OCI-LY3 (cell line): Measurements from ENCODE around the gene TSPEAR.

Experiments
- H2AFZ ChIP-seq: fragments of 200-600, 300-600 bp; shearing (Covaris generic); 2 replicates; pipeline ENCODE4 v1.6.0; 2014; ENCODE audit warnings: antibody characterized with exemption, low read depth, low read length
- H3K27ac ChIP-seq: fragments of 200-600, 300-600 bp; sonication (generic); 2 replicates; pipeline ENCODE4 v1.5.1; 2014; ENCODE audit warnings: mild to moderate bottlenecking, low read length, moderate library complexity, mixed read lengths
- H3K27me3 ChIP-seq: fragments of 200-600, 300-600 bp; sonication (generic); 2 replicates; pipeline ENCODE4 v1.6.1; 2014; ENCODE audit warnings: low read depth, low read length, mixed read lengths
- H3K36me3 ChIP-seq: fragments of 200-600, 300-600 bp; sonication (generic); replicated peaks from 2 replicates; pipeline ENCODE3; 2014; ENCODE audit warnings: low read depth, low read length, mixed read lengths
- H3K4me1 ChIP-seq: fragments of 300-600, 200-600 bp; sonication (generic); 2 replicates; pipeline ENCODE4 v1.6.1; 2014; ENCODE audit warnings: low read length, mixed read lengths
- H3K4me2 ChIP-seq: fragments of 200-600, 300-600 bp; sonication (generic); 2 replicates; pipeline ENCODE4 v1.6.1; 2014; ENCODE audit warnings: low read length, mixed read lengths
- H3K4me3 ChIP-seq: fragments of 300-600, 200-600 bp; sonication (generic); 2 replicates; pipeline ENCODE4 v1.5.1; 2014; ENCODE audit warnings: antibody characterized with exemption, mild to moderate bottlenecking, low read length, moderate library complexity
- H3K79me2 ChIP-seq: fragments of 300-600, 200-600 bp; shearing (Covaris generic); 2 replicates; pipeline ENCODE4 v1.6.1; 2014; ENCODE audit warnings: mild to moderate bottlenecking, low read length, mixed read lengths
- H3K9ac ChIP-seq: fragments of 300-600, 200-600 bp; shearing (Covaris generic); 2 replicates; pipeline ENCODE4 v1.6.0; 2014; ENCODE audit warnings: mild to moderate bottlenecking, low read length, moderate library complexity
- H3K9me3 ChIP-seq: fragments of 200-600, 300-600 bp; shearing (Covaris generic); 2 replicates; pipeline ENCODE4 v1.6.1; 2014; ENCODE audit warnings: low read length, mixed read lengths; ENCODE audit not compliant: insufficient read depth
- H4K20me1 ChIP-seq: fragments of 200-600, 300-600 bp; sonication (generic); 2 replicates; pipeline ENCODE4 v1.6.1; 2016; ENCODE audit warnings: low read length, mixed read lengths; ENCODE audit not compliant: insufficient read depth
- EZH2phosphoT487 ChIP-seq: fragments of 200-600 bp; shearing (Covaris generic); IDR thresholded peaks from 2 replicates; pipeline ENCODE4 v1.6.1; 2018; ENCODE audit warnings: antibody characterized with exemption, mixed run types, low read depth
- TF ChIP-seq, protein P1 (sequence below): fragments of 200-600, 300-600 bp; sonication (generic); IDR thresholded peaks from 2 replicates; pipeline ENCODE4 v1.5.1; 2014; ENCODE audit warnings: antibody characterized with exemption, low read length, low read depth

TSPEAR gene

DNA sequence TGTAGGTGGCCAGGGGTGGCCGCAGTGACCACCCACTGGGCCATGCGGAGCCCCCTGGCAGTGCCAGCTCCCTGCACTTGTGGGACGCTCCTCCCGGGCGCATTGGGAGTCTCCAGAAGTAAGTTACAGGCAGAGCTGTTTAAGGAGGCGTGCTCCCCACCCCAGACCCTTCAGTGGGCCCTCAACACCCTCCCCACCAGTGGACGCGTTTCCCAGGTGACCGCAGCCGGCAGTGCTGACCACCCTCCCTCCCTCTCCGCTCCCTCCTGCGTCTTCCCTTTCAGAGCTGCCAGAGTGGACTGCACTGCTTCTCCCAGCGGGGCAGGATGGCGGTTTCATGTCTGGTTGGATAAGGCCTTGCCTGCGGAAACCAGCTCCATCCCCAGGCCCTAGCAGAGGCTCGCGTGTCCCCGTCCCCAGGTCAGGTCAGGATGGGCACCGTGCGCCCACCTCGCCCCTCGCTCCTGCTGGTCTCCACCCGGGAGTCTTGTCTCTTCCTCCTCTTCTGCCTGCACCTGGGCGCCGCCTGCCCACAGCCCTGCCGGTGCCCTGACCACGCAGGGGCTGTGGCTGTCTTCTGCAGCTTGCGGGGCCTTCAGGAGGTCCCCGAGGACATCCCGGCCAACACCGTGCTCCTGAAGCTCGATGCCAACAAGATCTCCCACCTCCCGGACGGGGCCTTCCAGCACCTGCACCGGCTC, 255.0 kb downstream of the TSPEAR start:
- H3K4me2 ChIP-seq, result no peak overlapping the region
- no peaks in the 10 kb centered on the region for H3K36me3 ChIP-seq
- no peak overlapping the region for H3K27ac ChIP-seq
- H3K79me2 ChIP-seq, result no peaks in the 10 kb centered on the region
- H3K9me3 ChIP-seq, result peaks cover 3% of the 10 kb centered on the region; the same call in 1 of the 2 replicates
- H3K4me1 ChIP-seq, result no peaks in the 10 kb centered on the region
- H2AFZ ChIP-seq, result no peak overlapping the region
- no peaks in the 10 kb centered on the region for H4K20me1 ChIP-seq
- H3K4me3 ChIP-seq, result no peak overlapping the region
- no peaks in the 10 kb centered on the region; the same call in 1 of the 2 replicates for H3K27me3 ChIP-seq
- TF ChIP-seq EZH2phosphoT487, result no peak
- TF ChIP-seq, protein P1, sequence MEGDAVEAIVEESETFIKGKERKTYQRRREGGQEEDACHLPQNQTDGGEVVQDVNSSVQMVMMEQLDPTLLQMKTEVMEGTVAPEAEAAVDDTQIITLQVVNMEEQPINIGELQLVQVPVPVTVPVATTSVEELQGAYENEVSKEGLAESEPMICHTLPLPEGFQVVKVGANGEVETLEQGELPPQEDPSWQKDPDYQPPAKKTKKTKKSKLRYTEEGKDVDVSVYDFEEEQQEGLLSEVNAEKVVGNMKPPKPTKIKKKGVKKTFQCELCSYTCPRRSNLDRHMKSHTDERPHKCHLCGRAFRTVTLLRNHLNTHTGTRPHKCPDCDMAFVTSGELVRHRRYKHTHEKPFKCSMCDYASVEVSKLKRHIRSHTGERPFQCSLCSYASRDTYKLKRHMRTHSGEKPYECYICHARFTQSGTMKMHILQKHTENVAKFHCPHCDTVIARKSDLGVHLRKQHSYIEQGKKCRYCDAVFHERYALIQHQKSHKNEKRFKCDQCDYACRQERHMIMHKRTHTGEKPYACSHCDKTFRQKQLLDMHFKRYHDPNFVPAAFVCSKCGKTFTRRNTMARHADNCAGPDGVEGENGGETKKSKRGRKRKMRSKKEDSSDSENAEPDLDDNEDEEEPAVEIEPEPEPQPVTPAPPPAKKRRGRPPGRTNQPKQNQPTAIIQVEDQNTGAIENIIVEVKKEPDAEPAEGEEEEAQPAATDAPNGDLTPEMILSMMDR, result no peak
- H3K9ac ChIP-seq, result no peak overlapping the region

DNA sequence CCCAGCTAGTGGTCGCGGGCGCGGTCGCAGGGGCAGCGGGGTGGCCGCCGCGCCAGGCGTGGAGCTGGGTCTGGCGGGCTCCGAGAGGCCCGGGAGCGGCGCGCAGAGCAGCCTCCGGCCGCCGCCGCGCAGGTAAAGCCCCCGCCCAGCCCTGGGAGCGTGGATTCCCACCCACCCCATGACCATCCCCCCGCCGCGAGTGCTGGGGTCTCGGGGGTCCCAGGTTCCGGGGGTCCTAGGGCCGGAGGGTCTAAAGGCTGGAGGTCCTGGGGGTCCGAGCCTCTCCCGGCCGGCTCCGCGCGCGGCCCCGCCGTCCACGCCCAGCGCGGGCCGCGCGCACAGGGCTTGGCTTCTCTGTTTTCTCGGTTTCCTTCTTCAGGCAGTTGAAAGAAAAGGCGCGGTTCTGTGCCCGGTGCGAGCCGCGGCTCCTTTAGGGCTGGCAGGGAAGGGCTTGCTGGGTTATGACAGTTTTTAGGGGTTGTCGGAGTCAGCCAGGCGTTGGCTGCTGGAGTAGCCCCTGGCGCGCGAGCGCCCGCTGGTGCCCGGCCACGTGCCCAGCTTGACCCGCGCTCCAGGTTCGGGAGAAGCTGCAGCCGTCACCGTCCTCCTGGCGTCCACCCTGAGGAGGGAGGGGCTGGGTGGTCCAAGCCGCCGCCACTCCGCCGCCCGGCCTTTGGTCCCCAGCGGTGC, 255.7 kb downstream of the TSPEAR start:
- peaks cover 3% of the 10 kb centered on the region; the same call in 1 of the 2 replicates for H3K9me3 ChIP-seq
- peak overlapping the region; percentile 26; the same call in 1 of the 2 replicates for H3K4me2 ChIP-seq
- H3K36me3 ChIP-seq, result no peaks in the 10 kb centered on the region
- H3K79me2 ChIP-seq, result no peaks in the 10 kb centered on the region
- H3K27me3 ChIP-seq, result no peaks in the 10 kb centered on the region; the same call in 1 of the 2 replicates
- peak overlapping the region; percentile 57 for H3K4me3 ChIP-seq
- no peak overlapping the region for H3K9ac ChIP-seq
- H3K4me1 ChIP-seq, result no peaks in the 10 kb centered on the region
- H2AFZ ChIP-seq, result no peak overlapping the region
- H4K20me1 ChIP-seq, result no peaks in the 10 kb centered on the region
- no peak for TF ChIP-seq EZH2phosphoT487
- no peak overlapping the region for H3K27ac ChIP-seq

DNA sequence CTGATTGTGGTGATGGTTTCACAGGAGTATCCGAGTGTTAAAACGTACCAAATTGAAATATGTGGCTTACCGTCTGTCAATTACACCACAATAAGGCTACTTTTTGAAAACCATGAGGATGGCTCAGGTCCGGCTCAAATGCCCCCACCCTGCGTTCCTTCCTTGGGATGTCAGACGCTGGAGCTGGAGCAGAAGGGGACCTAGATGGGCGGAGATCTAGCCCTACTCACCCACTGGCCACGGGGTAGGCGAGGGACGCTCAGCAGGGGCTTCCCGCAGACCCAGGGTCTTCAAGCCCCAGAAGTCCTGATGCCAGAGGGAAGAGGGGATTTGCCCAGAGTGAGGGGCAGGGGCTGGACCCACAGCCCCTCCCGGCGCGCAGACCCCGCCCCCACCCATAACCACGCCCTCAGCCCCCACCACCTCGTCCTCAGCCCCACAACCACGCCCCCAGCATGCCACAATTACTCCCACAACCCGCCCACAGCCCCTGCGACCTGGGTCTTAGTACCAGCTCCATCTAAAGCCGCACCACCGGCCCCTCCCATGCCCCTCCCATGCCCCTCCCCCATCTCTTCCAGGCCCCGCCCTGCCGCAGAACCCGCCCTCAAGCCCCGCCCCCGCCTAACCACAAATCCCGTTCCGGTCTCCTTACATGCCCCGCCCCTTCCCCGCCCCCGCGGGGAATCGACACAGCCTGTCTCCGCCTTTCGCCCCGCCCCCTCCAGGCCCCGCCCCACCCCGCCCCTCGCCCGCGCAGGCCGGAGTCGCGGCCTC, 256.4 kb downstream of the TSPEAR start, which contains the start of gene LRRC3:
Gene LRRC3, plus strand, starts transcription at position 764 of the 777 bp plus-strand sequence. CDS start 1,135 bp downstream, outside the sequence.
- Histone ChIP-seq H3K4me1 (no peaks in the 10 kb centered on the region), H3K79me2 (no peaks in the 10 kb centered on the region), H3K27ac (no peak within 1 kb of the TSS), H3K36me3 (no peaks in the 10 kb centered on the region), H3K4me3 (peak within 1 kb of the TSS; percentile 57), H3K9ac (no peak within 1 kb of the TSS), H3K4me2 (peak within 1 kb of the TSS; percentile 26; the same call in 1 of the 2 replicates), H3K27me3 (no peaks in the 10 kb centered on the region; the same call in 1 of the 2 replicates), H4K20me1 (no peaks in the 10 kb centered on the region), H3K9me3 (peaks cover 3% of the 10 kb centered on the region; the same call in 1 of the 2 replicates), H2AFZ (no peak within 1 kb of the TSS)
- TF ChIP-seq EZH2phosphoT487, result no peak
- TF ChIP-seq, protein P1, result no peak

DNA sequence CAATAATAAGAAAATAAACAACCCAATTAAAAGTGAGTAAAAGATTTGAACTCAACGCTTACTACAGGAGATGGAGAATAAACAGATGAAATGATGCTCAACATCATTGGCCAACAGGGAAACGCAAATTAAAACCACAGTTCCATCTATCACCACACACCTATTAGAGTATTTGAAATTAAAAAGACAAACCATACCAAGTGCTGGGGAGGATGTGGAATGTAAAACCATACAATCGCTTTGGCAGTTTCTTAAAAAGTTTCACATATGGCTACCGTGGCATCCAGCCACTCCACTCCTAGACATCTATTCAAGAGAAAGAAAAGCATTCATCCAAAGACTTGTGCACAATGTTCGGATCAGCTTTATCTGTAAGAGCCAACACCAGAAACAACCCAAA, 257.3 kb downstream of the TSPEAR start:
- no peak for TF ChIP-seq EZH2phosphoT487
- TF ChIP-seq, protein P1, result no peak
- H3K79me2 ChIP-seq, result no peaks in the 10 kb centered on the region
- H3K27ac ChIP-seq, result no peak overlapping the region
- no peak overlapping the region for H3K4me3 ChIP-seq
- no peak overlapping the region for H3K4me2 ChIP-seq
- H3K4me1 ChIP-seq, result no peaks in the 10 kb centered on the region
- peaks cover 3% of the 10 kb centered on the region; the same call in 1 of the 2 replicates for H3K9me3 ChIP-seq
- no peak overlapping the region for H2AFZ ChIP-seq
- H4K20me1 ChIP-seq, result no peaks in the 10 kb centered on the region
- no peak overlapping the region for H3K9ac ChIP-seq
- no peaks in the 10 kb centered on the region; the same call in 1 of the 2 replicates for H3K27me3 ChIP-seq
- no peaks in the 10 kb centered on the region for H3K36me3 ChIP-seq
